ENCODE results near the gene CDH18. TPM values are rescaled to one million over a fixed set of nuclear protein-coding genes. Genes with fewer than 3 reads are reported as not detected.

CDH18 gene
- total RNA-seq, 2 experiments from 2014 or later: not detected

- no peak overlapping the region for H3K27ac Mint-ChIP-seq
- peaks cover 7% of the 10 kb centered on the region for H3K9me3 Mint-ChIP-seq
- no peaks in the 10 kb centered on the region for H3K27me3 Mint-ChIP-seq
- no peak overlapping the region for H3K4me3 Mint-ChIP-seq
- intact Hi-C loops (cut with micrococcal nuclease): no loop called here
- CTCF ChIA-PET: no interaction called here
- no peaks in the 10 kb centered on the region for H3K36me3 Mint-ChIP-seq
- POLR2A ChIA-PET: no interaction called here
- H3K4me1 Mint-ChIP-seq (ENCODE audit: low read depth): no peaks in the 10 kb centered on the region
- DNase-seq: no peak
Measured at GRCh38 chr5:19986806-19987205, 1.2 kb downstream of the CDH18 start.

GRCh38 chr5:19986031-19986619 lies 1.9 kb downstream of the CDH18 start:
- Mint-ChIP-seq H3K27ac (no peak overlapping the region), H3K27me3 (no peaks in the 10 kb centered on the region), H3K4me1 (ENCODE audit: low read depth) (no peaks in the 10 kb centered on the region), H3K4me3 (no peak overlapping the region), H3K36me3 (no peaks in the 10 kb centered on the region), H3K9me3 (peaks cover 7% of the 10 kb centered on the region)
- no peak for DNase-seq
- ChIA-PET CTCF (no interaction called here), POLR2A (no interaction called here)
- intact Hi-C loops (cut with micrococcal nuclease): no loop called here

- Mint-ChIP-seq H3K4me1 (ENCODE audit: low read depth) (no peaks in the 10 kb centered on the region), H3K4me3 (no peak overlapping the region), H3K36me3 (no peaks in the 10 kb centered on the region), H3K9me3 (peaks cover 23% of the 10 kb centered on the region), H3K27me3 (no peaks in the 10 kb centered on the region), H3K27ac (no peak overlapping the region)
- ChIA-PET POLR2A (no interaction called here), CTCF (no interaction called here)
- DNase-seq: no peak
- intact Hi-C loops (cut with micrococcal nuclease): no loop called here
Measured at GRCh38 chr5:19978476-19978875, 9.5 kb downstream of the CDH18 start.

- Mint-ChIP-seq H3K36me3 (no peaks in the 10 kb centered on the region), H3K4me3 (no peak overlapping the region), H3K27ac (no peak overlapping the region), H3K4me1 (ENCODE audit: low read depth) (no peaks in the 10 kb centered on the region), H3K27me3 (no peaks in the 10 kb centered on the region), H3K9me3 (peaks cover 26% of the 10 kb centered on the region)
- intact Hi-C loops (cut with micrococcal nuclease): no loop called here
- ChIA-PET CTCF (no interaction called here), POLR2A (no interaction called here)
- DNase-seq: no peak
Measured at GRCh38 chr5:19977099-19977498, 10.9 kb downstream of the CDH18 start.

GRCh38 chr5:19975795-19976194 lies 12.2 kb downstream of the CDH18 start:
- H3K4me3 Mint-ChIP-seq: no peak overlapping the region
- ChIA-PET CTCF (interaction anchor here (0.6 kb wide), 1 partner anchor 417 kb away, joined by 3 read pairs; no protein-coding TSS in a partner anchor), POLR2A (no interaction called here)
- H3K27me3 Mint-ChIP-seq: no peaks in the 10 kb centered on the region
- intact Hi-C loops (cut with micrococcal nuclease): no loop called here
- H3K27ac Mint-ChIP-seq: no peak overlapping the region
- H3K9me3 Mint-ChIP-seq: peaks cover 26% of the 10 kb centered on the region
- H3K36me3 Mint-ChIP-seq: no peaks in the 10 kb centered on the region
- no peaks in the 10 kb centered on the region for H3K4me1 Mint-ChIP-seq (ENCODE audit: low read depth)
- no peak for DNase-seq

GRCh38 chr5:19960451-19960850 lies 27.5 kb downstream of the CDH18 start:
- no peaks in the 10 kb centered on the region for H3K4me1 Mint-ChIP-seq (ENCODE audit: low read depth)
- no peak for DNase-seq
- no peak overlapping the region for H3K4me3 Mint-ChIP-seq
- peaks cover 11% of the 10 kb centered on the region for H3K9me3 Mint-ChIP-seq
- CTCF ChIA-PET: no interaction called here
- no peak overlapping the region for H3K27ac Mint-ChIP-seq
- no peaks in the 10 kb centered on the region for H3K36me3 Mint-ChIP-seq
- intact Hi-C loops (cut with micrococcal nuclease): no loop called here
- POLR2A ChIA-PET: no interaction called here
- no peaks in the 10 kb centered on the region for H3K27me3 Mint-ChIP-seq

- no peaks in the 10 kb centered on the region for H3K27me3 Mint-ChIP-seq
- no peak overlapping the region for H3K27ac Mint-ChIP-seq
- H3K9me3 Mint-ChIP-seq: peaks cover 14% of the 10 kb centered on the region
- no peaks in the 10 kb centered on the region for H3K4me1 Mint-ChIP-seq (ENCODE audit: low read depth)
- H3K36me3 Mint-ChIP-seq: no peaks in the 10 kb centered on the region
- no peak for DNase-seq
- ChIA-PET POLR2A (no interaction called here), CTCF (no interaction called here)
- H3K4me3 Mint-ChIP-seq: no peak overlapping the region
- intact Hi-C loops (cut with micrococcal nuclease): no loop called here
Measured at GRCh38 chr5:19959830-19960384, 28.1 kb downstream of the CDH18 start.

GRCh38 chr5:19950897-19951296 lies 37.1 kb downstream of the CDH18 start:
- POLR2A ChIA-PET: no interaction called here
- Mint-ChIP-seq H3K27me3 (no peaks in the 10 kb centered on the region), H3K36me3 (no peaks in the 10 kb centered on the region), H3K27ac (no peak overlapping the region), H3K4me3 (no peak overlapping the region), H3K9me3 (peaks cover 6% of the 10 kb centered on the region), H3K4me1 (ENCODE audit: low read depth) (no peaks in the 10 kb centered on the region)
- DNase-seq: no peak
- CTCF ChIA-PET: no interaction called here
- intact Hi-C loops (cut with micrococcal nuclease): no loop called here

GRCh38 chr5:19940192-19940591 lies 47.8 kb downstream of the CDH18 start:
- CTCF ChIA-PET: no interaction called here
- Mint-ChIP-seq H3K27ac (no peak overlapping the region), H3K4me3 (no peak overlapping the region), H3K27me3 (no peaks in the 10 kb centered on the region), H3K36me3 (no peaks in the 10 kb centered on the region), H3K4me1 (ENCODE audit: low read depth) (no peaks in the 10 kb centered on the region), H3K9me3 (peaks cover 11% of the 10 kb centered on the region)
- POLR2A ChIA-PET: no interaction called here
- no peak for DNase-seq
- intact Hi-C loops (cut with micrococcal nuclease): no loop called here

- H3K36me3 Mint-ChIP-seq: no peaks in the 10 kb centered on the region
- H3K4me3 Mint-ChIP-seq: no peak overlapping the region
- no peak for DNase-seq
- intact Hi-C loops (cut with micrococcal nuclease): no loop called here
- ChIA-PET POLR2A (no interaction called here), CTCF (no interaction called here)
- peaks cover 17% of the 10 kb centered on the region for H3K9me3 Mint-ChIP-seq
- H3K27me3 Mint-ChIP-seq: no peaks in the 10 kb centered on the region
- no peaks in the 10 kb centered on the region for H3K4me1 Mint-ChIP-seq (ENCODE audit: low read depth)
- H3K27ac Mint-ChIP-seq: no peak overlapping the region
Measured at GRCh38 chr5:19930451-19930850, 57.5 kb downstream of the CDH18 start.

GRCh38 chr5:19928562-19929421 lies 59.2 kb downstream of the CDH18 start:
- intact Hi-C loops (cut with micrococcal nuclease): no loop called here
- ChIA-PET POLR2A (no interaction called here), CTCF (no interaction called here)
- Mint-ChIP-seq H3K9me3 (peaks cover 18% of the 10 kb centered on the region), H3K36me3 (no peaks in the 10 kb centered on the region), H3K27ac (no peak overlapping the region), H3K27me3 (no peaks in the 10 kb centered on the region), H3K4me1 (ENCODE audit: low read depth) (no peaks in the 10 kb centered on the region), H3K4me3 (no peak overlapping the region)
- DNase-seq: no peak

- Mint-ChIP-seq H3K36me3 (no peaks in the 10 kb centered on the region), H3K9me3 (peaks cover 23% of the 10 kb centered on the region), H3K27ac (no peak overlapping the region), H3K27me3 (no peaks in the 10 kb centered on the region), H3K4me3 (no peak overlapping the region), H3K4me1 (ENCODE audit: low read depth) (no peaks in the 10 kb centered on the region)
- intact Hi-C loops (cut with micrococcal nuclease): no loop called here
- POLR2A ChIA-PET: no interaction called here
- DNase-seq: no peak
- CTCF ChIA-PET: no interaction called here
Measured at GRCh38 chr5:19927919-19928318, 60.1 kb downstream of the CDH18 start.

- Mint-ChIP-seq H3K4me1 (ENCODE audit: low read depth) (no peaks in the 10 kb centered on the region), H3K9me3 (peaks cover 25% of the 10 kb centered on the region), H3K36me3 (no peaks in the 10 kb centered on the region), H3K27me3 (no peaks in the 10 kb centered on the region), H3K27ac (no peak overlapping the region), H3K4me3 (no peak overlapping the region)
- ChIA-PET CTCF (no interaction called here), POLR2A (no interaction called here)
- intact Hi-C loops (cut with micrococcal nuclease): no loop called here
- DNase-seq: no peak
Measured at GRCh38 chr5:19927170-19927569, 60.8 kb downstream of the CDH18 start.
